ENCODE measurements around the gene IFI6. TPM values are rescaled to one million over a fixed set of nuclear protein-coding genes. Genes with fewer than 3 reads are reported as not detected.
A peak's percentile ranks its signal among the peaks of the same experiment; 100 is the strongest.

IFI6 gene
- total and polyA plus RNA-seq, 2 donors (not counting 1 experiment from before 2014, with no cell fraction given) = 11.7 to 12.0 TPM

- Histone ChIP-seq H3K27ac (ENCODE audit: low read length in 2 of 2) (peak overlapping the region in 1 of 2 donors; percentile 16), H3K4me3 (ENCODE audit: control extremely low read depth in 1 of 5, extremely low read depth in 1 of 5, insufficient read depth in 1 of 5, low read depth in 2 of 5, low read length in 4 of 5) (no peak overlapping the region), H3K36me3 (replicated peaks in 1 of 2; ENCODE audit: control extremely low read depth in 1 of 2, control insufficient read depth in 1 of 2, extremely low read depth in 1 of 2, insufficient read depth in 2 of 2, low read length in 1 of 2) (no peaks in the 10 kb centered on the region), H3K9ac (ENCODE audit: low read length) (no peak overlapping the region), H3K27me3 (replicated peaks in 1 of 4; ENCODE audit: control extremely low read depth in 1 of 4, control insufficient read depth in 3 of 4, insufficient read depth in 4 of 4, low read length in 3 of 4) (no peaks in the 10 kb centered on the region), H3K79me2 (ENCODE audit: control insufficient read depth, insufficient read depth, low read length) (peaks cover 12% of the 10 kb centered on the region), H3K4me1 (ENCODE audit: control insufficient read depth in 2 of 2, insufficient read depth in 2 of 2, low read length in 2 of 2) (peaks cover 32 to 57% of the 10 kb centered on the region in 2 donors), H4K20me1 (ENCODE audit: control insufficient read depth, insufficient read depth, low read length, poor library complexity, severe bottlenecking) (no peaks in the 10 kb centered on the region), H2AFZ (ENCODE audit: insufficient read depth, low read depth, low read length, poor library complexity, severe bottlenecking) (no peak overlapping the region), H3K9me3 (ENCODE audit: control extremely low read depth in 1 of 3, control insufficient read depth in 2 of 3, insufficient read depth in 1 of 3, low read length in 2 of 3) (peaks cover 0 to 8% (median 0%) of the 10 kb centered on the region in 3 donors), H3K4me2 (replicated peaks; ENCODE audit: low read depth, low read length, poor library complexity, severe bottlenecking) (no peak overlapping the region)
- ChIA-PET POLR2A (interaction anchor here (1.3 kb wide), 1 partner anchor 24 kb away, joined by 3 read pairs; no protein-coding TSS in a partner anchor), CTCF (interaction anchor here (0.9 to 7.9 kb wide), 7 partner anchors 18 to 282 kb away, joined by 3 to 101 read pairs (median 4); no protein-coding TSS in a partner anchor)
- H3K27ac Mint-ChIP-seq = peak overlapping the region; percentile 65
- no peak for ATAC-seq (ENCODE audit: low read depth)
- WGBS (ENCODE audit: insufficient coverage) = no CpG with 5 or more reads among the region's 2 CpGs
- H3K27me3 Mint-ChIP-seq = no peaks in the 10 kb centered on the region
- TF ChIP-seq EZH2 (IDR thresholded peaks at IDR 0.05; ENCODE audit: borderline replicate concordance, insufficient read depth, low read depth, low read length, poor library complexity, severe bottlenecking) = no peak
- TF ChIP-seq, protein P1, sequence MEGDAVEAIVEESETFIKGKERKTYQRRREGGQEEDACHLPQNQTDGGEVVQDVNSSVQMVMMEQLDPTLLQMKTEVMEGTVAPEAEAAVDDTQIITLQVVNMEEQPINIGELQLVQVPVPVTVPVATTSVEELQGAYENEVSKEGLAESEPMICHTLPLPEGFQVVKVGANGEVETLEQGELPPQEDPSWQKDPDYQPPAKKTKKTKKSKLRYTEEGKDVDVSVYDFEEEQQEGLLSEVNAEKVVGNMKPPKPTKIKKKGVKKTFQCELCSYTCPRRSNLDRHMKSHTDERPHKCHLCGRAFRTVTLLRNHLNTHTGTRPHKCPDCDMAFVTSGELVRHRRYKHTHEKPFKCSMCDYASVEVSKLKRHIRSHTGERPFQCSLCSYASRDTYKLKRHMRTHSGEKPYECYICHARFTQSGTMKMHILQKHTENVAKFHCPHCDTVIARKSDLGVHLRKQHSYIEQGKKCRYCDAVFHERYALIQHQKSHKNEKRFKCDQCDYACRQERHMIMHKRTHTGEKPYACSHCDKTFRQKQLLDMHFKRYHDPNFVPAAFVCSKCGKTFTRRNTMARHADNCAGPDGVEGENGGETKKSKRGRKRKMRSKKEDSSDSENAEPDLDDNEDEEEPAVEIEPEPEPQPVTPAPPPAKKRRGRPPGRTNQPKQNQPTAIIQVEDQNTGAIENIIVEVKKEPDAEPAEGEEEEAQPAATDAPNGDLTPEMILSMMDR (IDR thresholded peaks at IDR 0.05) = no peak
- no peak overlapping the region for H3K4me3 Mint-ChIP-seq
- peaks cover 45% of the 10 kb centered on the region for H3K4me1 Mint-ChIP-seq
- no peaks in the 10 kb centered on the region for H3K9me3 Mint-ChIP-seq (ENCODE audit: insufficient read depth)
- intact Hi-C loops (cut with micrococcal nuclease) = no loop called here
- DNase-seq = no peak
Measured at GRCh38 chr1:27638805-27639204, 33.2 kb downstream of the IFI6 start.

DNA sequence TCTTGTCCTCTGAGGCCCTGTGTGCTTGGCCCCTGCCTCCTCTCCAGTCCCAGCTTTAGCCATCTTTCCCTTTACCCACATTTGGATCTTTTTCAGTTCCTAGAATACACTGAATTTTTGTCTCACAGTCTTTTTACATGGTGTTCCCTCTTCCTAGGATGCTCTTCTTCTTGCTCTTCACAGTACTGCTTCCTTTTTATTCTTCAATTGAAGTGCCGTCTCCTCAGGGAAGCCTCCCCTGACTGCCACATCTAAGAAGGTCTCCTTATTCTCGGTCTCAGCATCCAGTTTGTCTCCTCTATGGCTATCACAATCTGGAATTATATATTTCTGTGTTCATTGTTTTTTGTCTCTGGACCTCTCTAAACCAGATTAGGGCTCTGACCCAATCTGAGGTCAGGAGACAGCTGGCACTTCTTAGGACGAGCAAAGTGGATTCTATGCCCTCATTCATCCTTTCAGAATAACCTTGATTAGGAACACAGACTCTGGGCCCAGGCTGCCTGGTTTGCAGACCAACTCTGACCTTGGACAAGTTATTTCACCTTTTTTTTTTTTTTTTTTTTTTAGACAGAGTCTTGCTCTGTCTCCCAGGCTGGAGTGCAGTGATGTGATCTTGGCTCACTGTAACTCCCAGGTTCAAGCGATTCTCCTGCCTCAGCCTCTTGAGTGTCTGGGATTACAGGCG, 33.8 kb downstream of the IFI6 start:
- POLR2A ChIA-PET = interaction anchor here (0.7 to 1.3 kb wide), 4 partner anchors 17 to 387 kb away, joined by 3 to 6 read pairs (median 4); no protein-coding TSS in a partner anchor
- H4K20me1 ChIP-seq (ENCODE audit: control insufficient read depth, insufficient read depth, low read length, poor library complexity, severe bottlenecking) = no peaks in the 10 kb centered on the region
- Mint-ChIP-seq H3K4me3 (no peak overlapping the region), H3K9me3 (ENCODE audit: insufficient read depth) (no peaks in the 10 kb centered on the region), H3K27me3 (no peaks in the 10 kb centered on the region), H3K27ac (peak overlapping the region; percentile 65), H3K4me1 (peaks cover 46% of the 10 kb centered on the region)
- H3K9me3 ChIP-seq (ENCODE audit: control extremely low read depth in 1 of 3, control insufficient read depth in 2 of 3, insufficient read depth in 1 of 3, low read length in 2 of 3) = peaks cover 0 to 8% (median 0%) of the 10 kb centered on the region in 3 donors
- H3K4me2 ChIP-seq (replicated peaks; ENCODE audit: low read depth, low read length, poor library complexity, severe bottlenecking) = no peak overlapping the region
- WGBS (ENCODE audit: insufficient coverage) = 95% methylated on average over 2 of the region's 5 CpGs
- no peaks in the 10 kb centered on the region for H3K27me3 ChIP-seq (replicated peaks in 1 of 4; ENCODE audit: control extremely low read depth in 1 of 4, control insufficient read depth in 3 of 4, insufficient read depth in 4 of 4, low read length in 3 of 4)
- intact Hi-C loops (cut with micrococcal nuclease) = no loop called here
- ATAC-seq (ENCODE audit: low read depth) = no peak
- H3K4me1 ChIP-seq (ENCODE audit: control insufficient read depth in 2 of 2, insufficient read depth in 2 of 2, low read length in 2 of 2) = peaks cover 34 to 58% of the 10 kb centered on the region in 2 donors
- TF ChIP-seq, protein P1 (IDR thresholded peaks at IDR 0.05) = no peak
- no peak for TF ChIP-seq EZH2 (IDR thresholded peaks at IDR 0.05; ENCODE audit: borderline replicate concordance, insufficient read depth, low read depth, low read length, poor library complexity, severe bottlenecking)
- peak overlapping the region; percentile 6 to 16 for H3K27ac ChIP-seq (ENCODE audit: low read length in 2 of 2)
- CTCF ChIA-PET = interaction anchor here (0.7 to 7.9 kb wide), 9 partner anchors 9 to 281 kb away, joined by 3 to 101 read pairs (median 4); no protein-coding TSS in a partner anchor
- no peak overlapping the region for H3K9ac ChIP-seq (ENCODE audit: low read length)
- H2AFZ ChIP-seq (ENCODE audit: insufficient read depth, low read depth, low read length, poor library complexity, severe bottlenecking) = no peak overlapping the region
- no peaks in the 10 kb centered on the region for H3K36me3 ChIP-seq (replicated peaks in 1 of 2; ENCODE audit: control extremely low read depth in 1 of 2, control insufficient read depth in 1 of 2, extremely low read depth in 1 of 2, insufficient read depth in 2 of 2, low read length in 1 of 2)
- peaks cover 12% of the 10 kb centered on the region for H3K79me2 ChIP-seq (ENCODE audit: control insufficient read depth, insufficient read depth, low read length)
- no peak overlapping the region for H3K4me3 ChIP-seq (ENCODE audit: control extremely low read depth in 1 of 5, extremely low read depth in 1 of 5, insufficient read depth in 1 of 5, low read depth in 2 of 5, low read length in 4 of 5)
- DNase-seq = no peak

Measured in B cell (primary cell).